ENCODE results near the gene ELP6.
"Not testable (repeated sequence)": the region's sequence is repeated elsewhere in the genome, so short reads cannot be mapped to it uniquely, and the experiment has no call there.

Gene ELP6

GRCh38 chr3:47480267-47480666, 33.2 kb downstream of the ELP6 start:
- not testable (repeated sequence) for H2AK5ac ChIP-seq (ENCODE audit: low read length); H3K9ac ChIP-seq (ENCODE audit: low read length); H3K36me3 ChIP-seq (ENCODE audit: control insufficient read depth in 1 of 2, insufficient read depth in 2 of 2, low read length in 2 of 2); DNase-seq; H4K12ac ChIP-seq (ENCODE audit: low read depth, low read length); H2BK120ac ChIP-seq (ENCODE audit: insufficient read depth, low read length, poor library complexity); H3K23ac ChIP-seq (ENCODE audit: low read length); H2BK5ac ChIP-seq (ENCODE audit: low read depth, low read length, poor library complexity); H3K4ac ChIP-seq (ENCODE audit: low read depth, low read length); H3K9me3 ChIP-seq (ENCODE audit: insufficient read depth, low read depth, low read length); H3K4me2 ChIP-seq (ENCODE audit: low read length); H3K4me1 ChIP-seq (ENCODE audit: control insufficient read depth in 1 of 2, insufficient read depth in 2 of 2, low read length in 2 of 2); H4K8ac ChIP-seq (ENCODE audit: low read depth, low read length); H3K27ac ChIP-seq (ENCODE audit: low read depth, low read length); H3K14ac ChIP-seq (ENCODE audit: low read length); H3K79me2 ChIP-seq (ENCODE audit: control insufficient read depth, insufficient read depth, low read length, poor library complexity); H3K4me3 ChIP-seq (ENCODE audit: low read depth, low read length); H3K18ac ChIP-seq (ENCODE audit: low read length); H3K27me3 ChIP-seq (ENCODE audit: insufficient read depth, low read length); H2AFZ ChIP-seq (ENCODE audit: insufficient read depth, low read length, poor library complexity); H3K79me1 ChIP-seq (ENCODE audit: low read length); H4K91ac ChIP-seq (ENCODE audit: low read depth, low read length); H2BK12ac ChIP-seq (ENCODE audit: low read length)
- WGBS (ENCODE audit: extremely low coverage, insufficient coverage, insufficient read length): no CpG with 5 or more reads among the region's 6 CpGs

- no peak for DNase-seq
- Histone ChIP-seq H2BK120ac (ENCODE audit: insufficient read depth, low read length, poor library complexity) (no peak overlapping the region), H3K18ac (ENCODE audit: low read length) (no peak overlapping the region), H4K12ac (ENCODE audit: low read depth, low read length) (no peak overlapping the region), H3K36me3 (ENCODE audit: control insufficient read depth in 1 of 2, insufficient read depth in 2 of 2, low read length in 2 of 2) (no peaks in the 10 kb centered on the region), H3K4me3 (ENCODE audit: low read depth, low read length) (no peak overlapping the region), H3K27me3 (ENCODE audit: insufficient read depth, low read length) (no peaks in the 10 kb centered on the region), H2BK5ac (ENCODE audit: low read depth, low read length, poor library complexity) (no peak overlapping the region), H3K9ac (ENCODE audit: low read length) (no peak overlapping the region), H3K4ac (ENCODE audit: low read depth, low read length) (no peak overlapping the region), H3K79me1 (ENCODE audit: low read length) (peaks cover 4% of the 10 kb centered on the region), H2BK12ac (ENCODE audit: low read length) (no peak overlapping the region), H2AFZ (ENCODE audit: insufficient read depth, low read length, poor library complexity) (no peak overlapping the region), H2AK5ac (ENCODE audit: low read length) (no peak overlapping the region), H3K4me2 (ENCODE audit: low read length) (no peak overlapping the region), H4K91ac (ENCODE audit: low read depth, low read length) (no peak overlapping the region), H3K9me3 (ENCODE audit: insufficient read depth, low read depth, low read length) (no peaks in the 10 kb centered on the region), H3K79me2 (ENCODE audit: control insufficient read depth, insufficient read depth, low read length, poor library complexity) (peaks cover 3% of the 10 kb centered on the region), H3K23ac (ENCODE audit: low read length) (no peak overlapping the region), H3K4me1 (ENCODE audit: control insufficient read depth in 1 of 2, insufficient read depth in 2 of 2, low read length in 2 of 2) (peaks cover 0 to 2% of the 10 kb centered on the region in 2 experiments), H3K27ac (ENCODE audit: low read depth, low read length) (no peak overlapping the region), H3K14ac (ENCODE audit: low read length) (no peak overlapping the region), H4K8ac (ENCODE audit: low read depth, low read length) (no peak overlapping the region)
- no CpG with 5 or more reads among the region's 2 CpGs for WGBS (ENCODE audit: extremely low coverage, insufficient coverage, insufficient read length)
Measured at GRCh38 chr3:47479826-47480160, 33.7 kb downstream of the ELP6 start.

GRCh38 chr3:47478022-47478421, 35.5 kb downstream of the ELP6 start:
- H3K36me3 ChIP-seq (ENCODE audit: control insufficient read depth in 1 of 2, insufficient read depth in 2 of 2, low read length in 2 of 2): no peaks in the 10 kb centered on the region
- peaks cover 4% of the 10 kb centered on the region for H3K79me1 ChIP-seq (ENCODE audit: low read length)
- no peak overlapping the region for H2BK12ac ChIP-seq (ENCODE audit: low read length)
- H3K14ac ChIP-seq (ENCODE audit: low read length): no peak overlapping the region
- no peaks in the 10 kb centered on the region for H3K9me3 ChIP-seq (ENCODE audit: insufficient read depth, low read depth, low read length)
- no peak overlapping the region for H3K4me2 ChIP-seq (ENCODE audit: low read length)
- H2BK120ac ChIP-seq (ENCODE audit: insufficient read depth, low read length, poor library complexity): no peak overlapping the region
- H2BK5ac ChIP-seq (ENCODE audit: low read depth, low read length, poor library complexity): no peak overlapping the region
- no peak overlapping the region for H3K9ac ChIP-seq (ENCODE audit: low read length)
- H4K12ac ChIP-seq (ENCODE audit: low read depth, low read length): no peak overlapping the region
- peaks cover 3% of the 10 kb centered on the region for H3K79me2 ChIP-seq (ENCODE audit: control insufficient read depth, insufficient read depth, low read length, poor library complexity)
- no peak overlapping the region for H2AFZ ChIP-seq (ENCODE audit: insufficient read depth, low read length, poor library complexity)
- H2AK5ac ChIP-seq (ENCODE audit: low read length): no peak overlapping the region
- H3K18ac ChIP-seq (ENCODE audit: low read length): no peak overlapping the region
- DNase-seq: no peak
- no peak overlapping the region for H3K27ac ChIP-seq (ENCODE audit: low read depth, low read length)
- peaks cover 0 to 5% of the 10 kb centered on the region in 2 experiments for H3K4me1 ChIP-seq (ENCODE audit: control insufficient read depth in 1 of 2, insufficient read depth in 2 of 2, low read length in 2 of 2)
- H3K4ac ChIP-seq (ENCODE audit: low read depth, low read length): no peak overlapping the region
- no peak overlapping the region for H4K8ac ChIP-seq (ENCODE audit: low read depth, low read length)
- no peaks in the 10 kb centered on the region for H3K27me3 ChIP-seq (ENCODE audit: insufficient read depth, low read length)
- H3K4me3 ChIP-seq (ENCODE audit: low read depth, low read length): no peak overlapping the region
- no peak overlapping the region for H3K23ac ChIP-seq (ENCODE audit: low read length)
- no peak overlapping the region for H4K91ac ChIP-seq (ENCODE audit: low read depth, low read length)

GRCh38 chr3:47476644-47477199, 36.8 kb downstream of the ELP6 start:
- Histone ChIP-seq H3K79me2 (ENCODE audit: control insufficient read depth, insufficient read depth, low read length, poor library complexity) (peaks cover 6% of the 10 kb centered on the region), H3K27me3 (ENCODE audit: insufficient read depth, low read length) (no peaks in the 10 kb centered on the region), H2BK120ac (ENCODE audit: insufficient read depth, low read length, poor library complexity) (no peak overlapping the region), H3K9me3 (ENCODE audit: insufficient read depth, low read depth, low read length) (no peaks in the 10 kb centered on the region), H3K79me1 (ENCODE audit: low read length) (peaks cover 4% of the 10 kb centered on the region), H3K4ac (ENCODE audit: low read depth, low read length) (no peak overlapping the region), H2BK12ac (ENCODE audit: low read length) (no peak overlapping the region), H4K91ac (ENCODE audit: low read depth, low read length) (no peak overlapping the region), H2BK5ac (ENCODE audit: low read depth, low read length, poor library complexity) (no peak overlapping the region), H3K23ac (ENCODE audit: low read length) (no peak overlapping the region), H2AK5ac (ENCODE audit: low read length) (no peak overlapping the region), H3K27ac (ENCODE audit: low read depth, low read length) (no peak overlapping the region), H2AFZ (ENCODE audit: insufficient read depth, low read length, poor library complexity) (no peak overlapping the region), H3K14ac (ENCODE audit: low read length) (no peak overlapping the region), H4K8ac (ENCODE audit: low read depth, low read length) (peak overlapping the region; percentile 55), H3K4me1 (ENCODE audit: control insufficient read depth in 1 of 2, insufficient read depth in 2 of 2, low read length in 2 of 2) (peaks cover 0 to 5% of the 10 kb centered on the region in 2 experiments), H3K36me3 (ENCODE audit: control insufficient read depth in 1 of 2, insufficient read depth in 2 of 2, low read length in 2 of 2) (peaks cover 0 to 2% of the 10 kb centered on the region in 2 experiments), H3K4me2 (ENCODE audit: low read length) (no peak overlapping the region), H4K12ac (ENCODE audit: low read depth, low read length) (no peak overlapping the region), H3K4me3 (ENCODE audit: low read depth, low read length) (no peak overlapping the region), H3K9ac (ENCODE audit: low read length) (no peak overlapping the region), H3K18ac (ENCODE audit: low read length) (no peak overlapping the region)
- no peak for DNase-seq
- WGBS (ENCODE audit: extremely low coverage, insufficient coverage, insufficient read length): no CpG with 5 or more reads among the region's 11 CpGs
